WTC11 (cell line): ENCODE results near the gene CDH13. TPM values are rescaled to one million over a fixed set of nuclear protein-coding genes. Genes with fewer than 3 reads are reported as not detected.

Source experiments
- ATAC-seq: fragments of 200-7000 bp; cut with Tn5 transposase; 2 replicates; pipeline ENCODE4 v1.10.0; 2021; ENCODE audit warnings: mild to moderate bottlenecking, moderate library complexity
- CTCF ChIA-PET: fragments of 300-600 bp; sonication (Branson Sonifier 250); formaldehyde crosslinking; loops from one replicate; lab custom pipeline; 2021; ENCODE audit warnings: antibody characterized with exemption; lab: Charles Lee
- POLR2A ChIA-PET: fragments of 350-600 bp; sonication (Branson Sonifier 250); formaldehyde crosslinking; loops from one replicate; lab custom pipeline; 2021; ENCODE audit warnings: antibody characterized with exemption; lab: Charles Lee
- DNase-seq: peaks from one replicate; pipeline ENCODE4 v3.0.0; 2021; ENCODE audit warnings: low spot score
- H3K27ac Mint-ChIP-seq: 2 replicates; pipeline ENCODE4 v1.8.0; 2021; ENCODE audit warnings: mixed read lengths
- H3K27me3 Mint-ChIP-seq: 2 replicates; pipeline ENCODE4 v1.8.0; 2021; ENCODE audit warnings: low read depth, mild to moderate bottlenecking, moderate library complexity, mixed read lengths
- H3K36me3 Mint-ChIP-seq: 2 replicates; pipeline ENCODE4 v1.8.0; 2021; ENCODE audit warnings: mixed read lengths
- H3K4me1 Mint-ChIP-seq: 2 replicates; pipeline ENCODE4 v1.8.0; 2022; ENCODE audit warnings: mixed read lengths
- H3K4me3 Mint-ChIP-seq: 2 replicates; pipeline ENCODE4 v1.8.0; 2021; ENCODE audit warnings: mild to moderate bottlenecking, moderate library complexity, mixed read lengths
- H3K9me3 Mint-ChIP-seq: 2 replicates; pipeline ENCODE4 v1.8.0; 2021; ENCODE audit warnings: mixed read lengths
- AR ChIP-seq: fragments of 250-450 bp; sonication (Bioruptor Pico); IDR thresholded peaks from 2 replicates; pipeline ENCODE4 v1.9.0; 2021; ENCODE audit warnings: mild to moderate bottlenecking
- ATF1 ChIP-seq: sonication (generic); formaldehyde crosslinking; IDR thresholded peaks from 2 replicates; pipeline ENCODE4 v1.8.1; 2023; ENCODE audit warnings: mild to moderate bottlenecking, moderate library complexity, missing genetic modification reagents
- CREM ChIP-seq: sonication (generic); formaldehyde crosslinking; IDR thresholded peaks from 2 replicates; pipeline ENCODE4 v1.8.1; 2022; ENCODE audit warnings: mild to moderate bottlenecking, missing genetic modification reagents, moderate library complexity
- CTCF ChIP-seq: fragments of 200-600 bp; IDR thresholded peaks from 2 replicates; pipeline ENCODE4 v1.8.0; 2022; ENCODE audit warnings: antibody characterized with exemption
- FOXK1 ChIP-seq: sonication (generic); formaldehyde crosslinking; IDR thresholded peaks from 2 replicates; pipeline ENCODE4 v1.8.0; 2022; ENCODE audit warnings: mild to moderate bottlenecking, moderate library complexity, missing genetic modification reagents
- GRHL2 ChIP-seq: fragments of 250-450 bp; sonication (Bioruptor Pico); IDR thresholded peaks from 2 replicates; pipeline ENCODE4 v1.8.0; 2022; ENCODE audit warnings: mild to moderate bottlenecking, moderate library complexity; ENCODE audit not compliant: insufficient replicate concordance, severe bottlenecking
- HMGA2 ChIP-seq: fragments of 250-450 bp; sonication (Bioruptor Pico); IDR thresholded peaks from 2 replicates; pipeline ENCODE4 v1.4.0; 2021; ENCODE audit warnings: mild to moderate bottlenecking, moderate library complexity
- JUN ChIP-seq: sonication (generic); formaldehyde crosslinking; IDR thresholded peaks from 2 replicates; pipeline ENCODE4 v1.8.0; 2023; ENCODE audit warnings: mild to moderate bottlenecking, missing genetic modification reagents
- NFE2L1 ChIP-seq: sonication (generic); formaldehyde crosslinking; IDR thresholded peaks from 2 replicates; pipeline ENCODE4 v1.8.1; 2023; ENCODE audit warnings: missing genetic modification reagents
- NR2C2 ChIP-seq: sonication (generic); formaldehyde crosslinking; IDR thresholded peaks from 2 replicates; pipeline ENCODE4 v1.8.0; 2022; ENCODE audit warnings: mild to moderate bottlenecking, missing genetic modification reagents
- PRRX2 ChIP-seq: fragments of 250-450 bp; sonication (Bioruptor Pico); IDR thresholded peaks from 2 replicates; pipeline ENCODE4 v1.8.0; 2021; ENCODE audit warnings: mild to moderate bottlenecking
- STAT6 ChIP-seq: sonication (generic); formaldehyde crosslinking; conservative IDR thresholded peaks from 2 replicates; pipeline ENCODE4 v1.8.1; 2023; ENCODE audit warnings: mild to moderate bottlenecking, low read depth, missing genetic modification reagents, moderate library complexity
- USF2 ChIP-seq: sonication (generic); formaldehyde crosslinking; IDR thresholded peaks from 2 replicates; pipeline ENCODE4 v1.8.1; 2023; ENCODE audit warnings: mild to moderate bottlenecking, missing genetic modification reagents, moderate library complexity
- ZNF138 ChIP-seq: sonication (generic); formaldehyde crosslinking; conservative IDR thresholded peaks from 2 replicates; pipeline ENCODE4 v1.8.1; 2022; ENCODE audit warnings: mild to moderate bottlenecking, moderate library complexity, missing genetic modification reagents
- ZNF396 ChIP-seq: fragments of 250-450 bp; sonication (Bioruptor Pico); IDR thresholded peaks from 2 replicates; pipeline ENCODE4 v1.8.0; 2021; ENCODE audit warnings: mild to moderate bottlenecking, moderate library complexity, borderline replicate concordance
- ZNF512 ChIP-seq: sonication (generic); formaldehyde crosslinking; IDR thresholded peaks from 2 replicates; pipeline ENCODE4 v1.8.1; 2022; ENCODE audit warnings: missing genetic modification reagents, borderline replicate concordance
- ZSCAN18 ChIP-seq: fragments of 250-450 bp; sonication (Bioruptor Pico); IDR thresholded peaks from 2 replicates; pipeline ENCODE4 v2.1.2; 2022; ENCODE audit warnings: mild to moderate bottlenecking, moderate library complexity
- total RNA-seq: library from RNA; stranded (reverse); gene quantifications from 3 replicates; pipeline ENCODE4 v1.2.3, GENCODE V29; 2021

The CDH13 gene
- total RNA-seq, 1 experiment from 2014 or later: 0.81 TPM

- no peak for TF ChIP-seq ZSCAN18
These were observed 888.6 kb downstream of the CDH13 start (continued) for GRCh38 chr16:83515395-83515794.

- H3K9me3 Mint-ChIP-seq: peaks cover 28% of the 10 kb centered on the region
- no peaks in the 10 kb centered on the region for H3K27me3 Mint-ChIP-seq
- H3K36me3 Mint-ChIP-seq: peaks cover 10% of the 10 kb centered on the region
- no peak overlapping the region for H3K4me3 Mint-ChIP-seq
- no peaks in the 10 kb centered on the region for H3K4me1 Mint-ChIP-seq
- TF ChIP-seq CTCF (no peak), GRHL2 (CRISPR knock-in tag) (no peak), ZNF138 (CRISPR knock-in tag) (no peak), NFE2L1 (CRISPR knock-in tag) (no peak)
- TF ChIP-seq, all 79 proteins: peak for 0
- POLR2A ChIA-PET: no interaction called here
- ATAC-seq (no peak), DNase-seq (no peak)
- H3K27ac Mint-ChIP-seq: no peak overlapping the region
- CTCF ChIA-PET: interaction anchor here (0.5 kb wide), 1 partner anchor 1264 kb away, joined by 3 read pairs; no protein-coding TSS in a partner anchor
These were observed 890.2 kb downstream of the CDH13 start for GRCh38 chr16:83516931-83517330.

GRCh38 chr16:83517398-83517797, 890.6 kb downstream of the CDH13 start:
- Mint-ChIP-seq H3K27ac (no peak overlapping the region), H3K27me3 (no peaks in the 10 kb centered on the region), H3K36me3 (peaks cover 10% of the 10 kb centered on the region), H3K4me1 (no peaks in the 10 kb centered on the region), H3K4me3 (no peak overlapping the region)
- CTCF ChIA-PET: no interaction called here
- ATAC-seq (no peak), DNase-seq (no peak)
- TF ChIP-seq FOXK1: no peak
- TF ChIP-seq USF2 (CRISPR knock-in tag): peak; percentile 12; the same call in 1 of the 2 replicates
- no peak for TF ChIP-seq STAT6
- no peak for TF ChIP-seq ZNF396 (CRISPR knock-in tag)
- no peak for TF ChIP-seq NR2C2
- TF ChIP-seq, all 79 proteins: peak for 1
- POLR2A ChIA-PET: no interaction called here
- H3K9me3 Mint-ChIP-seq: peaks cover 28% of the 10 kb centered on the region

GRCh38 chr16:83520596-83520995, 893.8 kb downstream of the CDH13 start:
- Mint-ChIP-seq H3K4me1 (no peaks in the 10 kb centered on the region), H3K4me3 (no peak overlapping the region), H3K27me3 (no peaks in the 10 kb centered on the region), H3K36me3 (peaks cover 10% of the 10 kb centered on the region)
- ChIA-PET CTCF (interaction anchor here (0.7 kb wide), 1 partner anchor 74 kb away, joined by 3 read pairs; no protein-coding TSS in a partner anchor), POLR2A (no interaction called here)
- DNase-seq: no peak
- TF ChIP-seq ATF1 (CRISPR knock-in tag) (no peak), CREM (CRISPR knock-in tag) (no peak), NR2C2 (no peak), AR (CRISPR knock-in tag) (no peak), JUN (CRISPR knock-in tag) (no peak), HMGA2 (CRISPR knock-in tag) (no peak), PRRX2 (no peak), ZNF512 (CRISPR knock-in tag) (no peak)
- TF ChIP-seq, all 79 proteins: peak for 0
- H3K27ac Mint-ChIP-seq: no peak overlapping the region
- H3K9me3 Mint-ChIP-seq: peaks cover 25% of the 10 kb centered on the region
- ATAC-seq: no peak
